ENCODE data around the gene FGF22.
"Not testable (repeated sequence)": the region's sequence is repeated elsewhere in the genome, so short reads cannot be mapped to it uniquely, and the experiment has no call there.

Gene FGF22

GRCh38 chr19:639253-640160 is at the start of gene FGF22:
TSS of gene FGF22 (plus strand) at chr19:639879. CDS start at chr19:639926, 47 bp downstream.
- FAIRE-seq: no peak

DNA sequence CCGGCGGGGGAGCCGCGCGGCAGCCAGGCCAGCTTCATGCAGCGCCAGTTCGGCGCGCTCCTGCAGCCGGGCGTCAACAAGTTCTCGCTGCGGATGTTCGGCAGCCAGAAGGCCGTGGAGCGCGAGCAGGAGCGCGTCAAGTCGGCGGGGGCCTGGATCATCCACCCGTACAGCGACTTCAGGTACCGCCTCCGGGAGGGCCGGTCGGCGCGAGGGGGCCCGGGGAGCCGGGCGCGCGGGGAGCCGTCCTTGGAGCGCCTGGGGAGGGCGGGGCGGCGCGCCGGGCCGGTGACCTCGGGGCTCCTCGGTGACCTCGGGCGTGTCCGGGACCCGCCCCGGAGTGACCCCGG is 49.3 kb upstream of the FGF22 start:
- no peak for FAIRE-seq

GRCh38 chr19:590750-591098 is 49.0 kb upstream of the FGF22 start:
- no peak for FAIRE-seq

DNA sequence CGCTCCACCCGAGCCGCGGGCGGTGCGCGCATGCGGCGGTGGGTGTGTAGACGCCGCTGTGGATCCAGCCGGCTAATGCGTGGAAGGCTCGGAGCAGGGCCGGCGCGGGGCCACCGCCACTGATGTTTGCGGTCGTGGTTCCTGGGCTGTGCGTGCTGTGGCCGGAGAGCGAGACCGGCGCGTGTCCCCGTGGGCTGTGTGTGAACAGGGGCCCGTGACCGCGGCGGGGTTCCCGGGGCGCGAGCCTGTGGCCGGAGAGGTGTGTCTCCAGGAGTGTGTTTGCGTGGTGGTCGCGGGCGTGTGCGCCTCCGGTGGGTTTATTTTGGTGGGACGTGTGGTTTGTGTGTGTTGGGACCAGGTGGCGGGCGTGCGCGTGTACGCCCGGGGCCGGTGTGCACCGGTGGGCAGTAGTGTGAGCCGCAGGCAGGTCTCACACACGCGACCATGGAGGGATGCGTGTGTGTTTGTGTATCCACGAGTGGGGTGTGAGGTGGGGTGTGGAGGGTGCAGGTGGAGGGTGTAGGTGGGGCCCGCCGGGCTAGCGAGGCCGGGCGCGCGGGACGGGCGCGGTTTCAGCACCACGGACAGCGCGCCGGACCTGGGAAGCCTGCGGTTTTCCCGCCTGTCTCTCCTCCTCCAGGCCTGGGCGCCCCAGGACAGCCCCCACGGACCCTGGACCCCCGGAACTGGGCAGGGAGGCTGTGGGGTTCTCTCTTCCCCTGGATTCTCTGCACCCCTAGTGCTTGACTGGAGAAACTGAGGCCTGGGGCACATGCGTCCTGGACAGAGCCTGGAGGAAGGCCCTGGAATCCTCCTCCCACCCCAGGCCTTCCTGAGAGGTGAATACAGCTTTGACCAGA is 48.4 kb upstream of the FGF22 start:
- FAIRE-seq: no peak

- no peak for FAIRE-seq
Measured at GRCh38 chr19:592101-592500, 47.6 kb upstream of the FGF22 start.

DNA sequence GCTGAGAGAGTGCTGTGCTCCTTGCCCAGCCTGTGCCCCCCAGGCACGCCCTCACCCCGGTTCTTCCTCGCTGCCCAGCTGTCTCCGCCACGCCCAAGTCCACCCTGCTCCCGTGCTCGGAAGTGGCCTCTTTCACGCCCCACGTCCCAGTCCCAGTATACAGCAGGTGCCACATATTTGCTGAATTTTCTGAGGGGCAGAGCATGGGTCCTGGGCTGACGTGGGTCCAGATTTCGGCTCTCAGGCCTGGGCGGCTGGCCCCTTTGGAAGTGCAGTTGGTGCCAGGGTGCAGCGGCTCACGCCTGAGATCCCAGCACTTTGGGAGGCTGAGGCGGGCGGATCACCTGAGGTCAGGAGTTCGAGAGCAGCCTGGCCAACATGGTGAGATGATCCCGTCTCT is 46.6 kb upstream of the FGF22 start:
- FAIRE-seq: no peak

- no peak for FAIRE-seq
Measured at GRCh38 chr19:593505-593904, 46.2 kb upstream of the FGF22 start.

DNA sequence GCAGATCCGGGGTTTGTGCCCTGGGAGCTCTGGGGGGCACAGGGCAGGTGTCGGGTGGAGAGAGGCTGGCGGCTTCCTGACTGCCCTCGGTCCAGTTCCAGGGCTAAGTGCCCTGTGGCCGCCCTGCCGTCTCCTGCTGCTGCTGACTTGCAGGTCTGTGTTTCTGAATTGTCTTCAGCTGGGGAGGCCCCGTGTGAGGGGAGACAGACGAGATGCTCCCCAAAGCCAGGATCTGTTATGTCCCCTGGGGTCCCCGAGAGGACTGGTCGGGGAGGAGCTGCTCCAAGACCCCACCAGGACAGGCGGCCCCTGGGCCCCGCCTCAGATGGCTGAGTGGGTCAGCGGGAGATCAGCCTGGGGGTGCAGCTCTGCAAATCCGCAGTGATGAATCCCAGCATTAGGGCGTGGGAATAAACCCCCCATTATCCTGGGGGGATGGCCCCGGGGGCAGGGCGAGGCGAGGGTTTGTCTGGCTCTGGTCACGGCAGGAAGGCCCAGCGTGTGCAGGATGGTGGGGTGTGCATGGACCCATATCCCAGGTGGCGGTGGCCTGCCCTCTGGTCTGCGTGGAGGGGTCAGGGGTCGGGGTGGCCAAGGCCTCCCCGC is 45.3 kb upstream of the FGF22 start:
- FAIRE-seq: no peak

DNA sequence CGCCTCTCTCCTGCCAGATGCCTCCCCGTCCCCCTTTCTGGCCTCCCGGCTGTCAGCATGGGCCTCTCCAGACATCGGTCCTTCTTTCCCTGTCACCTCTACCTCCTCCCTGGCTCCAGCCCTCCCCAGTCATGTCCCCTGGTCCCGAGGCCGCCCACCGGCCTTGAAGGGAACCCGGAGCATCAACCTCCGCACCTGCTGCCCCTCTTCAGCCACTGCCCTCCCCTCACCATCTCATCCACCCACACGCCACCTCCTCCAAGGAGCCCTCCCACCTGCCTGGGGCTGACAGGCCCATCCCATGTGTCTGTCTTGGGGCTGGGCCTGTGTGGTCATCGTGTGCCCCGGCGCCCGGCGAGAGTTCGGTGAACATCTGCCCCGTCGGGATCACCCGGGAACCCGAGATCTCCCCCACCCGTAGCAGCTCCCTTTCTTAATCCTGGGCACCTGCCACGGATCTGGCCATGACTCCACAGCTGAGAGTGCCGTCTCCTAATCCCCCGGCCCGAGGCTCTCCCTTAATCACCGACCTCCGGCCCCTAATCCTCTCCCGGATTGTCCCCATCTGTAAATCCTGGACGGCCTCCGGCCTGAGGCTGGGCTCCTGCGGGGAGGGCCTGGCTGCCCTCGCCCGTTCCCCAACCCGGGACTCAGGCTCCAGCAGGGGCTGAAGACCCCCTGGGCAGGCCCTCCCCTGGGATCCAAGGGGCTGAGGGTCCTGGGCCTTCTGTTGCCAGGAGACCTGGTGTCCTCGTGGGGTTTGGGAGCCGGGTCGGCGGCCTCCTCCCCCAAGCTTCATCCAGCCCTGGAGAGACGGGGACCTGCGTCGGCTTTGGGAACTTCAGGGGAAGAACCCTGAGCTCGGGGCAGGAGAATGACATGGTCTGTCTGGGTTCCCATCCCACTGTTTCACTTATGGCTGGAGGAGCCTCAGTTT is 44.1 kb upstream of the FGF22 start:
- FAIRE-seq: no peak

- FAIRE-seq: no peak
Measured at GRCh38 chr19:596263-596655, 43.4 kb upstream of the FGF22 start.

DNA sequence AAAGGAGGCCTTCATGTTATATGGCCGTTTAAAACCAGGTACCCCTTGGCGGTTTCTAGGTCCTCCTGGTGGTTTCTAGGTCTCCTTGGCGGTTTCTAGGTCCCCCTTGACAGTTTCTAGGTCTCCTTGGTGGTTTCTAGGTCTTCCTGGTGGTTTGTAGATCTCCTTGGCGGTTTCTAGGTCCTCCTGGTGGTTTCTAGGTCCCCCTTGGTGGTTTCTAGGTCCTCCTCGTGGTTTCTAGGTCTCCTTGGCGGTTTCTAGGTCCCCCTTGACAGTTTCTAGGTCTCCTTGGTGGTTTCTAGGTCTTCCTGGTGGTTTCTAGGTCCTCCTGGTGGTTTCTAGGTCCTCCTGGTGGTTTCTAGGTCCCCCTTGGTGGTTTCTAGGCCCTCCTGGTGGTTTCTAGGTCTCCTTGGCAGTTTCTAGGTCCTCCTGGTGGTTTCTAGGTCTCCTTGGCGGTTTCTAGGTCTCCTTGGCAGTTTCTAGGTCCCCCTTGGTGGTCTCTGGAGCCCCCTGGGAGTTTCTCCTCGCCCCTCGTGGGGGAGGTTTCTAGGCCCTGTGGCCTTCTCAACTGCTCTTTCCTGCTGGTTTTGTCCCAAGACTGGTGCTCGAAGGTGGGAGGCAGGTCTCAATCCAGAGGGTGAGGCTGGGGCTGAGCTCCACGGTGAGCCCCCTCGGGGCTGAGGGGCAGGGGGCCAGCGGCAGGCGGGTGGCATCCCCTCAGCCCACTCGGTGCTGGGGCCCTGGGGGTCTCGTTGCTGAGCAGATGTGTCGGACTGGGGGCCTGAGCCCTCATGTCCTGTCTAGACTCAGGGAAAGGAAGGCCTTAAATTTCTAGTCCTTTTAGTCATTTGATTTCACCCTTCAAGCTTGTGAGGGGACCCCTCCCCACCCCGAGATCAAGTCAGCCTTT is 42.0 kb upstream of the FGF22 start:
- FAIRE-seq: no peak

DNA sequence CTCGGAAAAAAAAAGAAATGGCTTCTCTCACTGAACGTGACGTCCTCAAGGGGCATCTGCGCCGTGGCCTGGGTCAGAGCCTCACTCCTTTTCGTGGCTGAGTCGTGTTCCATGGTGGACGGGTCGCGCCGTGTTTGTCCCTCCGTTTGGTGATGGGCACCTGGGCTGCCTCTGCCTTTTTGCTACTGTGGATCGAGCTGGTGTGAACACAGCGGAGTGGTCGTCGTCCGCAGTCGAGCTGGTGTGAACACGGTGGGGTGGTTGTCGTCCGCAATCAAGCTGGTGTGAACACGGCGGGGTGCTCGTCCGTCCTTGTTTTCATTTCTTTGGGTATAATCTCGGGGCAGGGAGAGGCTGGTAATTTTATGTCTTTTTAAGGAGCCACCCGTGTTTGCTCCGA is 38.4 kb upstream of the FGF22 start:
- no peak for FAIRE-seq

GRCh38 chr19:601790-602189 is 37.9 kb upstream of the FGF22 start:
- FAIRE-seq: no peak

DNA sequence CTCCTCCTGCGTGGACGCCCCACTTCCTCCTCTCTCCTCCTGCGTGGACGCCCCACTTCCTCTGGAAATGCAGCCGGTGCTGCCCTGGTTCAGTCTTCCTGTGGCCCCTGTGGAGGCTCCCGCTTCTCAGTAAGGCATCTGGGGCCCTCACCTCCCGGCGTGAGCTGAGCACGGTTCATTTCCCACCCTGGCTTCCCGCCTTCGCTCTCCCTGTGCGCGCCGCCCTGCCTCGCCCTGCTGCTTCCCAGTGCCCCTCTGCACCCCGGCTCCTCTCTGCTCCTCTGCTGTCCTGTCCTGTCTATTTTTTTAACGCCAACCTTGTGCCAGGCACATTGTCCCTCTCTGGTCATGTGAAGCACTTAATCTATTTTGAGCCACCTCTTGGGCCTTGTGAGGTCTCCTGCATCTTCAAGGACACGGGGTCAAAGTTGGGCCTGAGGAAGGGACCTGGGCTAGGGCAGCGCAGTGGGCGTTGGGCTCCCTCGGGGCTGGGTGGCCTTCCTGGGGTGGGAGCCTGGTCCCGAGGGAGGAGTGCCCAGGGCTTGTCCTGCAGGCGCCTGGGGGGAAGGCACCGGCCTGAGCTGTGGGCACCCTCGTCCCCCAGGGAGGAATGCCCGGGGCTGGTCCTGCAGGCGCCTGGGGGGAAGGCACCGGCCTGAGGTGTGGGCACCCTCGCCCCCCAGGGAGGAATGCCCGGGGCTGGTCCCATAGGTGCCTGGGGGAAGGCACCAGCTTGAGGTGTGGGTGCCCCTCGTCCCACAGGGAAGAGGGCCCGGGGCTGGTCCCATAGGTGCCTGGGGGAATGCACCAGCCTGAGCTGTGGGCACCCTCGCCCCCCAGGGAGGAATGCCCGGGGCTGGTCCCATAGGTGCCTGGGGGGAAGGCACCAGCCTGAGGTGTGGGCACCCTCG is 37.0 kb upstream of the FGF22 start:
- no peak for FAIRE-seq

GRCh38 chr19:603302-603639 is 36.4 kb upstream of the FGF22 start:
- FAIRE-seq: not testable (repeated sequence)

GRCh38 chr19:603779-604178 is 35.9 kb upstream of the FGF22 start:
- not testable (repeated sequence) for FAIRE-seq

- FAIRE-seq: no peak
Measured at GRCh38 chr19:604355-604754, 35.3 kb upstream of the FGF22 start.

DNA sequence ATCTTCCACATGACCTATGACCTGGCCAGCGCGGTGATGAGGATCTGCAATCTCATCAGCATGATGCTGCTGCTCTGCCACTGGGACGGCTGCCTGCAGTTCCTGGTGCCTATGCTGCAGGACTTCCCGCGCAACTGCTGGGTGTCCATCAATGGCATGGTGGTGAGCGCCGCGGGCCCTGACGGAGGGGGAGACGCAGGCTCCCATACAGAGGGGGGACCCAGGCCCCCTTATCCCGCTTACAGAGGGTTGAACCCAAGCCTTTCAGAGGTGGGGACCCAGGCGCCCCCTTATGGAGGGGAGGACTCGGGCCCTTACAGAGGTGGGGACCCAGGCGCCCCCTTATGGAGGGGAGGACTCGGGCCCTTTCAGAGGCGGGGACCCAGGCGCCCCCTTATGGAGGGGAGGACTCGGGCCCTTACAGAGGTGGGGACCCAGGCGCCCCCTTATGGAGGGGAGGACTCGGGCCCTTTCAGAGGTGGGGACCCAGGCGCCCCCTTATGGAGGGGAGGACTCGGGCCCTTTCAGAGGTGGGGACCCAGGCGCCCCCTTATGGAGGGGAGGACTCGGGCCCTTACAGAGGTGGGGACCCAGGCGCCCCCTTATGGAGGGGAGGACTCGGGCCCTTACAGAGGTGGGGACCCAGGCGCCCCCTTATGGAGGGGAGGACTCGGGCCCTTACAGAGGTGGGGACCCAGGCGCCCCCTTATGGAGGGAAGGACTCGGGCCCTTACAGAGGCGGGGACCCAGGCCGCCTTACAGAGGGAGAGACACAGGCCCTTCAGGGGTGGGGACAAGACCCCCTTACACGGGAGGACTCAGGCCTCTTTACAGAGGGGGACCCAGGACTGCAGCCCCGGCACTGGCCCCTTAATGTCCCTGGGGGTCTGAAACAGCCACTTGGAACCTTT is 34.4 kb upstream of the FGF22 start:
- not testable (repeated sequence) for FAIRE-seq
